ENCODE data around the gene CSH2. TPM values are rescaled to one million over a fixed set of nuclear protein-coding genes. Genes with fewer than 3 reads are reported as not detected.
"Not testable (repeated sequence)": the region's sequence is repeated elsewhere in the genome, so short reads cannot be mapped to it uniquely, and the experiment has no call there.

CSH2 gene
- not detected in 2 replicates for total RNA-seq

- not testable (repeated sequence) for DNase-seq (ENCODE audit: extremely low read depth, low read depth, low spot score)
These were observed at the start of gene CSH2 for GRCh38 chr17:63873577-63873976. CSH2 (minus strand) TSS chr17:63873677; CDS start chr17:63873614, 63 bp downstream.

DNA sequence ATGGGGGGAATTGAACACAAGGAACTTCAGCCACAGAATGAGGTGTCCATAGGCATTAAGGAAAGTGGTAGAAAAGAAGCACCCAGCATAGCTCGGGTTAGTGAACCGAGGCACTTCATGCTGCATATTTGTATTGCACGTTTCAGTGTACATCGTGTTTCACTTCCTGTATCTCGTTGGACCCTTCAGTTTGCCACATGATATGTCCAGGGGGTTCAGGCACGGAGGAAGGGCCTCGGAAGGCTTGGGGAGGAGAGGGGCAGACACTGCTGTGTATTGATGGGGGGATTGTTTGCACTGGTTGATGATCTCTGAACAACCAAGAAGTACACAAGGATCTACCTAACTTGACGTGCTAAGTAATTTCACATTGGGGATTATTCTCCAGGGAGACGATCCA lies 48.9 kb upstream of the CSH2 start:
- not testable (repeated sequence) for DNase-seq (ENCODE audit: extremely low read depth, low read depth, low spot score)

GRCh38 chr17:63920779-63921178 lies 47.3 kb upstream of the CSH2 start:
- DNase-seq (ENCODE audit: extremely low read depth, low read depth, low spot score), result not testable (repeated sequence)

- DNase-seq (ENCODE audit: extremely low read depth, low read depth, low spot score), result not testable (repeated sequence)
These were observed 46.6 kb upstream of the CSH2 start for GRCh38 chr17:63920050-63920449.

DNA sequence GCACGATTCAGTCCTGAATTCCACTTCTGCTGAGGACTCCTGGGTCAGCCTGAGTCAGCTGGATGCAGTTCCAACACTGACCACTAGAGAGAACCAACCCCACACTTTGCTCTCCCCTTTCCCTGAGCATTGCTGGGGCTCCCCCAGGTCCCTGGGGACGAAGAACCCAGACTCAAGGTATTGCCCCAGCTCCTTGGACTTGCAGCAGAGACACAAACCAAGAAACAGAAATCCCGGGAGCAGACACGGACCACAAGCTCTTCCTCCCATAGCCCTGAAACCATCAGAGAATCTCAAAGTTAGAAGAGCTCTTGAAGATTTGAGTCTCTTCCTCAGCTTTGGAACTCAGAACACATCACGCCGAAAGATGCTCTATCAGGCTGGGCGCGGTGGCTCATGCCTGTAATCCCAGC lies 45.8 kb upstream of the CSH2 start:
- peak; percentile 37 for DNase-seq (ENCODE audit: extremely low read depth, low read depth, low spot score)

DNA sequence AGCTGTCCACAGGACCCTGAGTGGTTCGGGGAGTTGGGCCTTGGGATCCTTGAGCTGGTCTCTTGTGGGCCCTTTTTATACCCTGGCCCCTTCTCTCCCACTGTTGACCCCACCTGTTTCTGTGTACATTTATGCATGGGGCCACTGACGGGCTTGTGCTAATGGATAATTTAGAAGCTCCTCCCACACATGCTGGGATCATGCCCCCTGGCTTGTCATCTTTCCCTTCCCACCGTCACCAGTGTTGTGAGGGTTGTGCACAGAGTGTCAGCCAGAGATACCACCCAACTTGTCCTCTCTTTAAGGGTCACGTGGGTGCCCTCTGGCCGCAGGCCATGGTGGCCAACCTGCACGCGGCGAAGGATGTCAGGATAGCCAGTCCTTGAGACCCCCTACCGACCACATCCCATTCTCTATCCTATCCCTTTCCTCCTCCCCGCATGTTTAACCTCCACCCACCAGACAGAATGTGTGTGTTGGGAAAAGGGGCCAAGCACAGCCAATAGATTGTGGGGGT lies 45.4 kb upstream of the CSH2 start, which contains the start of gene GH1:
Gene GH1 (minus strand): TSS at position 51 of the 517 bp plus-strand sequence. CDS start 63 bp downstream, outside the sequence.
- not testable (repeated sequence) for DNase-seq (ENCODE audit: extremely low read depth, low read depth, low spot score)

GRCh38 chr17:63918305-63918704 lies 44.8 kb upstream of the CSH2 start:
- no peak for DNase-seq (ENCODE audit: extremely low read depth, low read depth, low spot score)

DNA sequence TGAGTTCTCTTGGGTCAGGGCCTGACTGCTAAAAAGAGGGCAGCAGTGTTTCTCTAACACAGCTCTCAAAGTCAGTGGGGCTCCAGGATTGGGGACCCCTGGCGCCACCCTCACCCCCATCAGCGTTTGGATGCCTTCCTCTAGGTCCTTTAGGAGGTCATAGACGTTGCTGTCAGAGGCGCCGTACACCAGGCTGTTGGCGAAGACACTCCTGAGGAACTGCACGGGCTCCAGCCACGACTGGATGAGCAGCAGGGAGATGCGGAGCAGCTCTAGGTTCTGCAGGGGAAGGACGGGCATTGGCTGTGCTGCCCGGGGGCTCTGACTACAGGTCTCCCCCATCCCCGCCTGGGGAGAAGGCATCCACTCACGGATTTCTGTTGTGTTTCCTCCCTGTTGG lies 44.2 kb upstream of the CSH2 start:
- DNase-seq (ENCODE audit: extremely low read depth, low read depth, low spot score), result no peak

- not testable (repeated sequence) for DNase-seq (ENCODE audit: extremely low read depth, low read depth, low spot score)
These were observed 43.7 kb upstream of the CSH2 start for GRCh38 chr17:63917206-63917605.

DNA sequence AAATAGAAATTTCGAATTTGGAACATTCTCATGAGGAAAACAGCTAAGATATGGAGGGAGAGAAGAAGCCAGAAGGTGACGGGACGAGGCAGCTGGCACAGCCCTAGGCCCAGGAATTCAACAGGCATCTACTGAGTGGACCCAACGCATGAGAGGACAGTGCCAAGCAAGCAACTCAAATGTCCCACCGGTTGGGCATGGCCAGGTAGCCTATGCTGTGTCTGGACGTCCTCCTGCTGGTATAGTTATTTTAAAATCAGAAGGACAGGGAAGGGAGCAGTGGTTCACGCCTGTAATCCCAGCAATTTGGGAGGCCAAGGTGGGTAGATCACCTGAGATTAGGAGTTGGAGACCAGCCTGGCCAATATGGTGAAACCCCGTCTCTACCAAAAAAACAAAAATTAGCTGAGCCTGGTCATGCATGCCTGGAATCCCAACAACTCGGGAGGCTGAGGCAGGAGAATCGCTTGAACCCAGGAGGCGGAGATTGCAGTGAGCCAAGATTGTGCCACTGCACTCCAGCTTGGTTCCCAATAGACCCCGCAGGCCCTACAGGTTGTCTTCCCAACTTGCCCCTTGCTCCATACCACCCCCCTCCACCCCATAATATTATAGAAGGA lies 43.2 kb upstream of the CSH2 start:
- DNase-seq (ENCODE audit: extremely low read depth, low read depth, low spot score), result no peak

DNA sequence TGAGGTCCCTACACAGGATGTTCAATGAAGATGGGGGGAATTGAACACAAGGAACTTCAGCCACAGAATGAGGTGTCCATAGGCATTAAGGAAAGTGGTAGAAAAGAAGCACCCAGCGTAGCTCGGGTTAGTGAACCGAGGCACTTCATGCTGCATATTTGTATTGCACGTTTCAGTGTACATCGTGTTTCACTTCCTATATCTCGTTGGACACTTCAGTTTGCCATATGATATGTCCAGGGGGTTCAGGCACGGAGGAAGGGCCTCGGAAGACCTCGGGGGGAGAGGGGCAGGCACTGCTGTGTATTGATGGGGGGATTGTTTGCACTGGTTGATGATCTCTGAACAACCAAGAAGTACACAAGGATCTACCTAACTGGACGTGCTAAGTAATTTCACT lies 42.3 kb upstream of the CSH2 start:
- not testable (repeated sequence) for DNase-seq (ENCODE audit: extremely low read depth, low read depth, low spot score)

DNA sequence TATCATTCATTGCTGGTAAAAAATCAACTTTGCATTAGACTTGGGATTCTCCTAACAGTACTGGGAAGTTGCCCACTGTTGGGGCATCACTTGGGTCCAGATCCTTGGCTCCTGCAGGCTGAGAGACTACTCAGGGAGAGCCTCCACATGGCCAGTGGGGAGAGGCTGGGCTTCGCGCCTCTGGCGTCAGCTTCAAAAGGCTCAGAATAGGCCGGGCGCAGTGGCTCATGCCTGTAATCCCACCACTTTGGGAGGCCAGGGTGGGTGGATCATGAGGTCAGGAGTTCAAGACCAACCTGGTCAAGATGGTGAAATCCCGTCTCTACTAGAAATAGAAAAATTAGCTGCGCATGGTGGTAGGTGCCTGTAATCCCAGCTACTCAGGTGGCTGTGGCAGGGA lies 41.0 kb upstream of the CSH2 start:
- DNase-seq (ENCODE audit: extremely low read depth, low read depth, low spot score), result no peak

DNA sequence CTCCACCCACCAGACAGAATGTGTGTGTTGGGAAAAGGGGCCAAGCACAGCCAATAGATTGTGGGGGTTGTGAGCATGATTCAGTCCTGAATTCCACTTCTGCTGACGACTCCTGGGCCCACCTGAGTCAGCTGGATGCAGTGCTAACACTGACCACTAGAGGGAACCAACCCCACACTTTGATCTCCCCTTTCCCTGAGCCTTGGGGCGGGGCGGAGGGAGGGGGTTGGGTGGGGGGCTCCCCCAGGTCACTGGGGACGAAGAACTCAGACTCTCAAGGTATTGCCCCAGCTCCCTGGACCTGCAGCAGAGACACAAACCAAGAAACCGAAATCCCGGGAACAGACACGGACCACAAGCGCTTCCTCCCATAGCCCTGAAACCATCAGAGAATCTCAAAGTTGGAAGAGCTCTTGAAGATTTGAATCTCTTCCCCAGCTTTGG lies 38.2 kb upstream of the CSH2 start:
- DNase-seq (ENCODE audit: extremely low read depth, low read depth, low spot score), result no peak

DNA sequence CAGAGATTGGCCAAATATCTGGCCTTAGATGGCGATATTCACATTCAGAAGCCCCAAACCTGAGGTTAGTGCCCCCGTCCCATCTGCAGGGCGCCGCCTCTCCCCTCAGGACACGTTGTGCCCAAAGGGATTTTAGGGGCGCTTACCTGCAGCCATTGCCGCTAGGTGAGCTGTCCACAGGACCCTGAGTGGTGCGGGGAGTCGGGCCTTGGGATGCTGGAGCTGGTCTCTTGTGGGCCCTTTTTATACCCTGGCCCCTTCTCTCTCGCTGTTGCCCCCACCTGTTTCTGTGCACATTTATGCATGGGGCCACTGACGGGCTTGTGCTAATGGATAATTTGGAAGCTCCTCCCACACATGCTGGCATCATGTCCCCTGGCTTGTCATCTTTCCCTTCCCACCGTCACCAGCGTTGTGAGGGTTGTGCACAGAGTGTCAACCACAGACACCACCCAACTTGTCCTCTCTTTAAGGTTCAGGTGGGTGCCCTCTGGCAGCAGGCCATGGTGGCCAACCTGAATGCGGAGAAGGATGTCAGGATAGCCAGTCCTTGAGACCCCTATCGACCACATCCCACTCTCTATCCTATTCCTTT lies 37.7 kb upstream of the CSH2 start, which contains the start of gene CSHL1:
Gene CSHL1 (minus strand): TSS at position 218 of the 595 bp plus-strand sequence. CDS start 62 bp downstream, at position 156.
- no peak for DNase-seq (ENCODE audit: extremely low read depth, low read depth, low spot score)

GRCh38 chr17:63910096-63910495 lies 36.6 kb upstream of the CSH2 start:
- no peak for DNase-seq (ENCODE audit: extremely low read depth, low read depth, low spot score)

- not testable (repeated sequence) for DNase-seq (ENCODE audit: extremely low read depth, low read depth, low spot score)
These were observed 36.1 kb upstream of the CSH2 start for GRCh38 chr17:63909586-63909985.

DNA sequence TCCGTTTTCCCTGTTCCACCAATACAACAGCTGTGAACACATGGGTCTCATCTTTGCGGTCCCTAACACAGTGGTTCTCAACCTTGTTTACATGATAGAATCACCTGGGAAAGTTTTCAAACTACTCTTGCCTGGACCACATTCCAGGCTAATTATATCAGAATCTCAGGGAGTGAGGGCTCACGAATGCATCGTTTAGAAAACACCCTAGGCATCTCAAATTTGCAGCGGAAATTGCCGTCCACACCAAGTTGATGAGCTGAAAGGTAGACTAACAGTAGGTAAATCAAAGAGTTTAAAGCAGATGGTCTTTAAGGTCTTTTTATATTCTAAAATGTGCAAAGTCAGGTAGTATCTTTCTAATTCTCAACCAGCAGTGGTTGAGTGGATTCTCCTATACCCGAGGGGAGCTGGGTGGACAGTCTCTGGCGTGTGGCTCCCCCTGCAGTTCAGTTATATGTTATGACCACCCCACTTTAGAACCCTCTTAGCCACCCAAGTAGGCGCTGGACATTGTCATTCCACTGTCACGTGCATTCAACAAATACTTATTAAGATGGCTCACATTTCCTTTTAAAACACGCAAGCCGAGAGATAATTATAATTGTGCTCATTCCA lies 33.8 kb upstream of the CSH2 start:
- not testable (repeated sequence) for DNase-seq (ENCODE audit: extremely low read depth, low read depth, low spot score)

DNA sequence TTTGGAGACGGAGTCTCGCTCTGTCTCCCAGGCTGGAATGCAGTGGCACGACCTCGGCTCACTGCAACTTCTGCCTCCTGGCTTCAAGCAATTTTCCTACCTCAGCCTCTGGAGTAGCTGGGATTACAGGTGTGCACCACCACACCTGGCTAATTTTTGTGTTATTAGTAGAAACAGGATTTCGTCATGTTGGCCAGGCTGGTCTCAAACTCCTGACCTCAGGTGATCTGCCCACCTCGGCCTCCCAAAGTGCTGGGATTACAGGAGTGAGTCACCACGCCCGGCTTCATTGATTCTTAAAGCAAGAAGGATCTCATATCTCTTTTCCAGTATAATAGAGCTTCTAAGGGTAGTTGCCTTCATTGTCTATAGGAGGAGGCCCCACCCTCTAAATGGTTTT lies 31.3 kb upstream of the CSH2 start:
- DNase-seq (ENCODE audit: extremely low read depth, low read depth, low spot score), result not testable (repeated sequence)

DNA sequence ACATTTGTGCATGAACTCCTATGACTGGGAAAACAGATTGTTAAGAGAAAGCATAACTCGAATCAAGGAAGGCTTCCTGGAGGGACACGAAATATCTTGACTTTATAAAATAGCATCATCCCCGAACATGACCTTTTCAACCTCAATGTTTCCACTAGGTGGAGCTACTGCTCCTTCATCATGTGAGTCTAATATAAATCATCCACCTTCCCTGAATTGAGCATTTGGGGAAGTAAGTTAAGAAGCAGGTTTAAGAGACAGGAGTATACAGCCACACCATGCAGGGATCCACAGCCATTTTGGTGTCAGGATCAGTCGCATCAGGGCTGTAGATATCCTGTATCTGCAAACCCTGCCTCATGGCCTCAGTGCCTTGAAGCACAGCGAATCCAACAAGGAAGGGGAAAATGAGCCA lies 30.3 kb upstream of the CSH2 start:
- DNase-seq (ENCODE audit: extremely low read depth, low read depth, low spot score), result not testable (repeated sequence)

- not testable (repeated sequence) for DNase-seq (ENCODE audit: extremely low read depth, low read depth, low spot score)
These were observed 28.5 kb upstream of the CSH2 start for GRCh38 chr17:63901971-63902370.
